ENCODE measurements around the gene PLEKHB1.

- TF ChIP-seq, protein P1, sequence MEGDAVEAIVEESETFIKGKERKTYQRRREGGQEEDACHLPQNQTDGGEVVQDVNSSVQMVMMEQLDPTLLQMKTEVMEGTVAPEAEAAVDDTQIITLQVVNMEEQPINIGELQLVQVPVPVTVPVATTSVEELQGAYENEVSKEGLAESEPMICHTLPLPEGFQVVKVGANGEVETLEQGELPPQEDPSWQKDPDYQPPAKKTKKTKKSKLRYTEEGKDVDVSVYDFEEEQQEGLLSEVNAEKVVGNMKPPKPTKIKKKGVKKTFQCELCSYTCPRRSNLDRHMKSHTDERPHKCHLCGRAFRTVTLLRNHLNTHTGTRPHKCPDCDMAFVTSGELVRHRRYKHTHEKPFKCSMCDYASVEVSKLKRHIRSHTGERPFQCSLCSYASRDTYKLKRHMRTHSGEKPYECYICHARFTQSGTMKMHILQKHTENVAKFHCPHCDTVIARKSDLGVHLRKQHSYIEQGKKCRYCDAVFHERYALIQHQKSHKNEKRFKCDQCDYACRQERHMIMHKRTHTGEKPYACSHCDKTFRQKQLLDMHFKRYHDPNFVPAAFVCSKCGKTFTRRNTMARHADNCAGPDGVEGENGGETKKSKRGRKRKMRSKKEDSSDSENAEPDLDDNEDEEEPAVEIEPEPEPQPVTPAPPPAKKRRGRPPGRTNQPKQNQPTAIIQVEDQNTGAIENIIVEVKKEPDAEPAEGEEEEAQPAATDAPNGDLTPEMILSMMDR (IDR thresholded peaks at IDR 0.05), result peak; percentile 98
- TF ChIP-seq SIN3A (IDR thresholded peaks at IDR 0.05; ENCODE audit: borderline replicate concordance, insufficient read depth, low read depth, low read length) (0 out of 2 replicates have a peak, but pooled peaks have one; percentile 36), POLR2AphosphoS5 (IDR thresholded peaks at IDR 0.05; ENCODE audit: low read depth, low read length) (no peak; the same call in 1 of the 2 replicates)
These were observed 14.8 kb downstream of the PLEKHB1 start for GRCh38 chr11:73661035-73661628.
